CD14-positive monocyte (primary cell): ENCODE measurements around the gene SUSD4. TPM values are rescaled to one million over a fixed set of nuclear protein-coding genes. Genes with fewer than 3 reads are reported as not detected.

ENCODE experiments used
- DNase-seq, 3 donors: peaks; one replicate each; pipeline ENCODE4 v3.0.0-alpha.2; 2011 to 2022
- H2AFZ ChIP-seq: 2 replicates; pipeline ENCODE4 v1.6.0; 2012; ENCODE audit warnings: mild to moderate bottlenecking, low read depth, low read length, inconsistent platforms; ENCODE audit not compliant: insufficient read depth, poor library complexity, severe bottlenecking
- H3K27ac ChIP-seq, 2 donors: 1 replicate in 1 of 2; 2 replicates in 1 of 2; pipeline ENCODE4 v1.5.1; 2012 to 2013; ENCODE audit warnings: low read length in 2 of 2, control low read depth in 1 of 2, inconsistent platforms in 1 of 2, low read depth in 1 of 2, mild to moderate bottlenecking in 1 of 2
- H3K27me3 ChIP-seq, 2 donors: one replicate each; pipeline versions ENCODE4 v1.6.0 to v1.6.1; 2011 to 2013; ENCODE audit warnings: low read length in 2 of 2; ENCODE audit not compliant: control insufficient read depth in 2 of 2, insufficient read depth in 2 of 2
- H3K36me3 ChIP-seq, 2 donors: replicated peaks in 1 of 2; 1 replicate in 1 of 2; 2 replicates in 1 of 2; pipeline versions ENCODE4 v1.5.1 to v1.6.1; 2012 to 2013; ENCODE audit warnings: low read length in 2 of 2, control low read depth in 1 of 2, inconsistent platforms in 1 of 2, mild to moderate bottlenecking in 1 of 2; ENCODE audit not compliant: insufficient read depth in 2 of 2, control insufficient read depth in 1 of 2
- H3K4me1 ChIP-seq, 2 donors: 1 replicate in 1 of 2; 2 replicates in 1 of 2; pipeline versions ENCODE4 v1.5.1 to v1.6.1; 2012 to 2013; ENCODE audit warnings: low read length in 2 of 2, control low read depth in 1 of 2, inconsistent platforms in 1 of 2, mild to moderate bottlenecking in 1 of 2, moderate library complexity in 1 of 2; ENCODE audit not compliant: insufficient read depth in 2 of 2, control insufficient read depth in 1 of 2
- H3K4me2 ChIP-seq: replicated peaks from 2 replicates; pipeline ENCODE3; 2012; ENCODE audit warnings: low read length, moderate library complexity, mild to moderate bottlenecking; ENCODE audit not compliant: poor library complexity, severe bottlenecking; ENCODE audit errors: extremely low read depth
- H3K4me3 ChIP-seq, 3 experiments: fragments of 200-600 bp in 1 of 3; sonication (generic) in 1 of 3; replicated peaks in 1 of 3; 1 replicate in 2 of 3; 2 replicates in 1 of 3; pipeline ENCODE4 v1.5.1; 2011 to 2013; ENCODE audit warnings: low read length in 3 of 3, mild to moderate bottlenecking in 3 of 3, control low read depth in 2 of 3, low read depth in 2 of 3, inconsistent platforms in 1 of 3, moderate library complexity in 1 of 3
- H3K79me2 ChIP-seq: 2 replicates; pipeline ENCODE4 v1.6.0; 2012; ENCODE audit warnings: mild to moderate bottlenecking, control low read depth, inconsistent platforms, low read length, moderate library complexity; ENCODE audit not compliant: insufficient read depth
- H3K9ac ChIP-seq: 2 replicates; pipeline ENCODE4 v1.6.0; 2017; ENCODE audit warnings: low read length, mild to moderate bottlenecking; ENCODE audit not compliant: insufficient read depth, poor library complexity, severe bottlenecking
- H3K9me3 ChIP-seq, 2 donors: replicated peaks in 1 of 2; 1 replicate in 1 of 2; 2 replicates in 1 of 2; pipeline versions ENCODE4 v1.5.1 to v1.6.1; 2012 to 2013; ENCODE audit warnings: low read length in 2 of 2, control low read depth in 1 of 2; ENCODE audit not compliant: control insufficient read depth in 1 of 2, insufficient read depth in 1 of 2
- H4K20me1 ChIP-seq: 2 replicates; pipeline ENCODE4 v1.6.0; 2012; ENCODE audit warnings: mild to moderate bottlenecking, low read length, control low read depth, moderate library complexity; ENCODE audit not compliant: insufficient read depth
- H3K27ac Mint-ChIP-seq, 7 donors: one replicate each; pipeline ENCODE4 v1.8.0; 2020; ENCODE audit warnings: mild to moderate bottlenecking in 7 of 7, mixed read lengths in 7 of 7, moderate library complexity in 6 of 7, inconsistent platforms in 2 of 7
- H3K27me3 Mint-ChIP-seq, 3 donors: one replicate each; pipeline ENCODE4 v1.8.0; 2021 to 2022; ENCODE audit warnings: low read depth in 3 of 3, mild to moderate bottlenecking in 3 of 3, mixed read lengths in 3 of 3, moderate library complexity in 3 of 3, inconsistent platforms in 1 of 3
- H3K36me3 Mint-ChIP-seq, 2 donors: one replicate each; pipeline ENCODE4 v1.8.0; 2020; ENCODE audit warnings: mixed read lengths in 2 of 2, inconsistent platforms in 1 of 2, mild to moderate bottlenecking in 1 of 2
- H3K4me1 Mint-ChIP-seq: one replicate; pipeline ENCODE4 v1.8.0; 2020; ENCODE audit warnings: mild to moderate bottlenecking, mixed read lengths
- H3K4me3 Mint-ChIP-seq, 2 donors: one replicate each; pipeline ENCODE4 v1.8.0; 2020; ENCODE audit warnings: mild to moderate bottlenecking in 2 of 2, mixed read lengths in 2 of 2, moderate library complexity in 1 of 2
- H3K9me3 Mint-ChIP-seq, 7 donors: one replicate each; pipeline ENCODE4 v1.8.0; 2020 to 2022; ENCODE audit warnings: mixed read lengths in 7 of 7, mild to moderate bottlenecking in 6 of 7, moderate library complexity in 6 of 7, inconsistent platforms in 2 of 7
- WGBS: methylation state at CpG from one replicate; pipeline ENCODE4 v1.1.5; 2013; ENCODE audit warnings: missing lambda C conversion rate; ENCODE audit not compliant: insufficient coverage; 5-methylcytosine and 5-hydroxymethylcytosine counted together
- intact Hi-C, 2 donors: fragments of 100-400 bp; cut with micrococcal nuclease; formaldehyde crosslinking; loops; one replicate each; pipeline versions ENCODE4 v1.15.0 to v1.15.1; 2023
- polyA plus RNA-seq, 3 donors: library from polyadenylated mRNA; depleted of rRNA in 1 of 3; unstranded in 2 of 3; stranded (reverse) in 1 of 3; fragments of 300-500 nt in 2 of 3; fragments of >200 nt in 1 of 3; fragmentation: Illumina TruSeq in 2 of 3; gene quantifications; 1 replicate in 2 of 3; 2 replicates in 1 of 3; pipeline ENCODE4 v1.2.3, GENCODE V29; 2012 to 2021
- TF ChIP-seq, protein P1 (sequence below): fragments of 200-600 bp; IDR thresholded peaks from one replicate; pipeline ENCODE4 v1.8.0; 2022; ENCODE audit warnings: antibody characterized with exemption, mild to moderate bottlenecking

The SUSD4 gene
- polyA plus RNA-seq, 3 donors = 0.34 to 0.92 (median 0.50) TPM

- intact Hi-C loops = no loop called here
- TF ChIP-seq, protein P1, sequence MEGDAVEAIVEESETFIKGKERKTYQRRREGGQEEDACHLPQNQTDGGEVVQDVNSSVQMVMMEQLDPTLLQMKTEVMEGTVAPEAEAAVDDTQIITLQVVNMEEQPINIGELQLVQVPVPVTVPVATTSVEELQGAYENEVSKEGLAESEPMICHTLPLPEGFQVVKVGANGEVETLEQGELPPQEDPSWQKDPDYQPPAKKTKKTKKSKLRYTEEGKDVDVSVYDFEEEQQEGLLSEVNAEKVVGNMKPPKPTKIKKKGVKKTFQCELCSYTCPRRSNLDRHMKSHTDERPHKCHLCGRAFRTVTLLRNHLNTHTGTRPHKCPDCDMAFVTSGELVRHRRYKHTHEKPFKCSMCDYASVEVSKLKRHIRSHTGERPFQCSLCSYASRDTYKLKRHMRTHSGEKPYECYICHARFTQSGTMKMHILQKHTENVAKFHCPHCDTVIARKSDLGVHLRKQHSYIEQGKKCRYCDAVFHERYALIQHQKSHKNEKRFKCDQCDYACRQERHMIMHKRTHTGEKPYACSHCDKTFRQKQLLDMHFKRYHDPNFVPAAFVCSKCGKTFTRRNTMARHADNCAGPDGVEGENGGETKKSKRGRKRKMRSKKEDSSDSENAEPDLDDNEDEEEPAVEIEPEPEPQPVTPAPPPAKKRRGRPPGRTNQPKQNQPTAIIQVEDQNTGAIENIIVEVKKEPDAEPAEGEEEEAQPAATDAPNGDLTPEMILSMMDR = no peak
- no peaks in the 10 kb centered on the region for H3K4me1 ChIP-seq
- H3K9ac ChIP-seq = no peak overlapping the region
- H3K79me2 ChIP-seq = no peaks in the 10 kb centered on the region
- Mint-ChIP-seq H3K4me1 (no peaks in the 10 kb centered on the region), H3K4me3 (no peak overlapping the region), H3K9me3 (peaks cover 5 to 24% (median 13%) of the 10 kb centered on the region in 7 donors), H3K36me3 (no peaks in the 10 kb centered on the region), H3K27ac (no peak overlapping the region), H3K27me3 (peaks cover 2 to 9% (median 6%) of the 10 kb centered on the region in 3 donors)
- WGBS = 100% methylated on average over 1 of the region's 3 CpGs
- H3K4me2 ChIP-seq = no peak overlapping the region
- no peaks in the 10 kb centered on the region for H4K20me1 ChIP-seq
- H3K27me3 ChIP-seq = no peaks in the 10 kb centered on the region
- no peaks in the 10 kb centered on the region for H3K36me3 ChIP-seq
- H3K27ac ChIP-seq = no peak overlapping the region
- H3K9me3 ChIP-seq = peaks cover 0 to 3% of the 10 kb centered on the region in 2 donors
- H3K4me3 ChIP-seq = no peak overlapping the region
- no peak overlapping the region for H2AFZ ChIP-seq
- no peak for DNase-seq
These were observed 39.3 kb upstream of the SUSD4 start for GRCh38 chr1:223403184-223403815.

- Histone ChIP-seq H4K20me1 (no peaks in the 10 kb centered on the region), H3K4me1 (no peaks in the 10 kb centered on the region), H3K9ac (no peak overlapping the region), H2AFZ (no peak overlapping the region), H3K4me3 (no peak overlapping the region), H3K36me3 (no peaks in the 10 kb centered on the region), H3K27me3 (no peaks in the 10 kb centered on the region), H3K4me2 (no peak overlapping the region), H3K9me3 (peaks cover 0 to 3% of the 10 kb centered on the region in 2 donors), H3K27ac (no peak overlapping the region), H3K79me2 (no peaks in the 10 kb centered on the region)
- no peak for DNase-seq
- peaks cover 5 to 24% (median 13%) of the 10 kb centered on the region in 7 donors for H3K9me3 Mint-ChIP-seq
- intact Hi-C loops = no loop called here
- TF ChIP-seq, protein P1 = no peak
- no peak overlapping the region for H3K27ac Mint-ChIP-seq
- H3K4me1 Mint-ChIP-seq = no peaks in the 10 kb centered on the region
- H3K36me3 Mint-ChIP-seq = no peaks in the 10 kb centered on the region
- H3K4me3 Mint-ChIP-seq = no peak overlapping the region
- 71% methylated on average over 1 of the region's 2 CpGs for WGBS
- peaks cover 2 to 9% (median 6%) of the 10 kb centered on the region in 3 donors for H3K27me3 Mint-ChIP-seq
These were observed 38.8 kb upstream of the SUSD4 start for GRCh38 chr1:223402790-223403142.
